ENCODE results near the gene SUPT4H1.

The SUPT4H1 gene

DNA sequence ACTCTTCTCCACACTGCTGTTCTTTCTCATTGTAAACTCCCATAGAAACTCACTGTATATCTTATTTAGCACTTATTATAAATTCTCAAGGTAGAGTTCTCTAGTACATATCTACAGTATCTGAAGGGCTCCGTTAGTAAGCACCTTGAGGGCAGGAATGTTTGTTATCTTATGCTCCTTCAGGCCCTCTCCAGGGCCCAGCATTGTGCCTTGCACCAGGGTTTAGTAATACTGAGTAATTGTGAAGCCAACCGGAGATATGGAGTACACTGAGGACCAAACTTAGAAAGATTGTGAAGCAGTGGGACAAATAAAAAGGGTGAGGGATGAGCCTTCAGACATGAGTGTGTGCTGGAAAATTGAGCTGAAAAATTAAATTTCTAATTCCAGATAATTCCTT, 38.9 kb upstream of the SUPT4H1 start:
- H3K4me2 ChIP-seq: no peak overlapping the region
- peaks cover 0 to 5% (median 0%) of the 10 kb centered on the region in 10 experiments; a peak in 1 of 20 replicates for H3K4me1 ChIP-seq
- TF ChIP-seq Cebpa-rat (IDR thresholded peaks at IDR 0.05): no peak
- no peaks in the 10 kb centered on the region for H3K27me3 ChIP-seq
- H3K9me3 ChIP-seq (replicated peaks in 1 of 11): no peaks in the 10 kb centered on the region
- H4K20me1 ChIP-seq: no peaks in the 10 kb centered on the region
- H3K4me3 ChIP-seq: no peak overlapping the region
- no peak overlapping the region for H3K27ac ChIP-seq
- no peaks in the 10 kb centered on the region for H3K36me3 ChIP-seq
- H3K9ac ChIP-seq: no peak overlapping the region

DNA sequence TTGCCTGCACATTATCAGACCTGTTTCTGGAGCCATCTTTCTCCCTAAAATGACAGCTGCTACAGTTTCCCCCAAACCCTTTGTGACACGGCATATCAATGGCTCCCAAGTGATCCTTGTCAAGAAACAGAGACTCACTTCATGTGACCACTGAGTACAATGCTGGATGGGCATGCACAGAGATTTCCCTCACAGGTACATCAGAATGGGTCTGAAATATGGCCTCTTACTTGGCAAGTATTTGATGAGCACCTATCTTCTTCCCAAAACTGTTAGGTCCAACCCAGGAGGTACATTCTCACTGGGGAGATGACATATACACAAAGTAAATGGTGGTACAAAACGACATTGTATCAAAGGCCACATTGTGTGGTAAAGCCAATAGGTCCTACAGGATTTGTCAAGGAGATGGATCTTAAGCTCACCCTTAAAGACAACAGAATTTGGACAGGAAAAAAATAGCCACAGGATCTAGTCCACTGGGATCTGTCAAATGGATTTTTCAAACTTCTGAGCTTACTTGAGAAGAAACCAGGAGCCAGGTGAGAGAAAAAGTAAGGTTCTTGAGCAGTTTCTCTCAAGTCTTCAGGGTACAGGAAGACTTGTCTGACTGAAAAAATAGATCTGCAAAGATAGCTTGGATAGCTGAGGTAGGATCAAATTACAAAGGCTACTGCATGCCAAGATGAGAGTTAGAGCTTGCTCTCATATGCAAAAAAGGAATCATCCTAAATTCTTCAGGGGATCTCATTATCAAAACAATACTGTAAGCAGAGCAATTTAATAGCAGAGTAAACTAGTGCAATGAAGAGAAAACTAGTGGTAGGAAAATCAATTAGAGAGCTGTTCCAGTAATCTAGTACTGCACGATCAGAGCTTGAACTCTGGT, 36.5 kb upstream of the SUPT4H1 start:
- H3K9ac ChIP-seq: no peak overlapping the region

DNA sequence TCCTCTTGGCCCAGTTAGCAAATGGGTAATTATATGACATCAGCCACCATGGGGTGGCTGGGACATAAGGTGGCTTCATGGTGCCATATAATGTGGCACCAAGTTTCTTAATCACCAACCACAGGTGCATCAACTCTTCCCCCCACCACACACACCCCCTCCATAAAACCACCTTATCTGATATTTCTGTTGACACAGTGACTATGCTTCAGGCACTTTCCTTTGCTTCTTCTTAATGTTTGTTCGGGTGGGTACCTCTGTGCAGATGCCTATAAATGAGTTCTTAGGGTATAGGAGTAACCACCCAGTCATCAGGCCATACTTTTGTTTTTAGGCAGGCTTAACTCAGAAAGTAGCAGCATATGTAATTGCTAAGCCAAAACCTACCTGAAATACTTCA, 35.8 kb upstream of the SUPT4H1 start:
- Histone ChIP-seq H3K9ac (no peak overlapping the region), H3K4me1 (peaks cover 0 to 9% (median 0%) of the 10 kb centered on the region in 10 experiments; a peak in 2 of 20 replicates), H3K27ac (no peak overlapping the region)

More for the DNA sequence above, 36.5 kb upstream of the SUPT4H1 start:
- Histone ChIP-seq H3K4me1 (peaks cover 0 to 9% (median 0%) of the 10 kb centered on the region in 10 experiments; a peak in 2 of 20 replicates), H3K4me2 (no peak overlapping the region), H3K27me3 (no peaks in the 10 kb centered on the region), H3K27ac (no peak overlapping the region), H3K9me3 (replicated peaks in 1 of 11) (no peaks in the 10 kb centered on the region), H3K4me3 (no peak overlapping the region), H4K20me1 (no peaks in the 10 kb centered on the region), H3K36me3 (no peaks in the 10 kb centered on the region)
- TF ChIP-seq Cebpa-rat (IDR thresholded peaks at IDR 0.05): no peak

DNA sequence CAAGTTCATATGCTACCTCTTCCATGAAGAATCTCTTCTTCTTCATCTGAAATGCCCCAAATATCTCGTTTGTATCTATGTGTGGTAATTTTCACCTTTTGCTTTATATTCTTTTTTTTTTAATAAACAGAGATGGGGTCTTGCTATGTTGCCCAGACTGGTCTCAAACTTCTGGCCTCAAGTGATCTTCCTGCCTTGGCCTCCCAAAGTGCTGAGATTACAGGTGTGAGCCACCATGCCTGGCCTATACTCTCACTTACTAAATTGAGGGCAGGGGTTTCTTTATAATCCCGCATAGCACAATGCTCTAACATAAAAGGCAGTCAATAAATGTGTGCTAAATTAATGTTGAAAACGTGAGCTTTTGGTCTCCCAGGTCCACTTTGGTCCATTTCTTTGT, 34.7 kb upstream of the SUPT4H1 start:
- Histone ChIP-seq H3K36me3 (no peaks in the 10 kb centered on the region), H4K20me1 (no peaks in the 10 kb centered on the region), H3K4me2 (no peak overlapping the region), H3K27me3 (no peaks in the 10 kb centered on the region), H3K9me3 (replicated peaks in 1 of 11) (no peaks in the 10 kb centered on the region), H3K4me3 (no peak overlapping the region), H3K27ac (no peak overlapping the region), H3K4me1 (peaks cover 0 to 19% (median 8%) of the 10 kb centered on the region in 10 experiments; a peak in 6 of 20 replicates), H3K9ac (no peak overlapping the region)
- TF ChIP-seq Cebpa-rat (IDR thresholded peaks at IDR 0.05): no peak

More for the DNA sequence above, 35.8 kb upstream of the SUPT4H1 start:
- Histone ChIP-seq H3K4me3 (no peak overlapping the region), H3K4me2 (no peak overlapping the region), H3K27me3 (no peaks in the 10 kb centered on the region), H4K20me1 (no peaks in the 10 kb centered on the region), H3K36me3 (no peaks in the 10 kb centered on the region), H3K9me3 (replicated peaks in 1 of 11) (no peaks in the 10 kb centered on the region)
- TF ChIP-seq Cebpa-rat (IDR thresholded peaks at IDR 0.05): no peak

DNA sequence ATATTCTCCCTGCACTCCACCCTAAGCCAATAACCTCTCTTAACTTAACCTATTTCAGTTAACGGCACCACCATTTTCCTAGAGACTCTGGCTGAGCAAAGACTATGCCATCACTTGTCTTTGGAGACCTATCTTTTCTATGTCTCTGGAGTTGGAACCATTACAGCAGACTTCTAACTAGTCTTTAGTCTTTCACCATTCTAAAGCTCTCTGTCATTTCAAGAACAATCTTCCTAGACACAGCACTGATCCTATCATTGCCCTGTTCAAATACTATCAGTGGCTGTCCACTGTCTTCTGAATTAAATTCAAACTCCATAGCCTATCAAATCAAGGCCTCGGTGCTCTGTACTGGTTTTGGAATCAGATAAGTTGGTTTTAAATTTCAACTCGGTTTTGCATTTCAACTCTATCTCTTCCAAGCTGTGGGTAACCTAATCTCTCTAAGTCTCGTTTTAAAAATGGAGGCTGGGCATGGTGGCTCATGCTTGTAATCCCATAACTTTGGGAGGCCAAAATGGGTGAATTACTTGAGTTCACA, 33.4 kb upstream of the SUPT4H1 start:
- H3K4me1 ChIP-seq: peaks cover 0 to 20% (median 8%) of the 10 kb centered on the region in 10 experiments; a peak in 6 of 20 replicates
- H3K9ac ChIP-seq: no peak overlapping the region
- no peaks in the 10 kb centered on the region for H4K20me1 ChIP-seq
- no peak overlapping the region for H3K4me3 ChIP-seq
- H3K27me3 ChIP-seq: no peaks in the 10 kb centered on the region
- H3K27ac ChIP-seq: no peak overlapping the region
- no peaks in the 10 kb centered on the region for H3K36me3 ChIP-seq
- TF ChIP-seq Cebpa-rat (IDR thresholded peaks at IDR 0.05): no peak
- no peaks in the 10 kb centered on the region for H3K9me3 ChIP-seq (replicated peaks in 1 of 11)
- H3K4me2 ChIP-seq: no peak overlapping the region

DNA sequence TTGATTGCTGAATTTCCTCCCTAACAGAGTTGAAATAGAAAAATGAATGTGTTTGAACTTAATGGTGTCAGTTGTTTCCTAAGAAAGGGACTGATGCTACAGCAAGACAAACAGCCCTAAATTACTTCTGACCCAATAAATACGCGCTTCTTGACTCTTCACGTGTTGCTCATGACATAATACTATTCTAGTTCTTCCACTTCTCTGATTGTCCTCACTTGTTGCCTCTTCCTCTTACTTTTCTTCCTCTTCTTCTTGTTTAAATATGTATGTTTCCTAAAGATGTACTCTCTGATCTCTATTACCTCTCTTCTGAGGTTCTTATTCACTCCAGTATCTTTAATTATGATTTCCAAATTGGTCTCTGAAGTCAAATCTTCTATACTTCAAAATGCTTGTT, 32.9 kb upstream of the SUPT4H1 start:
- Histone ChIP-seq H4K20me1 (no peaks in the 10 kb centered on the region), H3K4me1 (peaks cover 4 to 20% (median 9%) of the 10 kb centered on the region in 10 experiments; a peak in 12 of 20 replicates), H3K27ac (no peak overlapping the region), H3K36me3 (no peaks in the 10 kb centered on the region), H3K4me3 (no peak overlapping the region), H3K4me2 (0 out of 22 replicates have a peak overlapping the region, but pooled peaks of 1 of the 11 experiments have one; percentile 1), H3K27me3 (no peaks in the 10 kb centered on the region), H3K9ac (no peak overlapping the region), H3K9me3 (replicated peaks in 1 of 11) (no peaks in the 10 kb centered on the region)
- no peak for TF ChIP-seq Cebpa-rat (IDR thresholded peaks at IDR 0.05)

DNA sequence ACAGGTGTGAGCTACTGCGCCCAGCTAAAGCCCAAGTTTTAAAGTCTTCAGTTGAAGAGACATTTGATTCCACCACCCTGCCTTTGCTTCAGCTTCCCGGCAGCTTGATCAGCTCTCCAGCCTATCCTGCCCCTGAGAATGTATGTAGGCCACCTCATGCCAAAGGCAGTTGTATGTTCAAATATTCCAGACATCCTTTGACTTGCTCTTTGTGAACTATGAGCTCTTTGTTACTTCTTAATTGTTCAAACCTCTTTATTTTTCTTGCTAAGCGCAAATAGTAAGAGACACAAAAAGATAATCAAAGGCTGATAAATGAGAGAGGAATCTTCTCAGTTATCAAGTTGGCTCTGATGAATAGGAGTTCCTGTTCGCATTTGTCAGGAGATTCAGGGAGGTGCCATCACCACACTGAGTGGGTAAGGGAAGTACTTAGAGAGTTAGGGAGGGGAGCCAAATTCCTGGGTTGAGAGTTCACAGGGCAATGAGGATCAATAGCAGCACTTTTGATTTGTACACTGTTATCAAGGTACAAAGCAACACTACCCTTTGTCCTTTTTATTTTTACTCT, 32.0 kb upstream of the SUPT4H1 start:
- no peak for TF ChIP-seq Cebpa-rat (IDR thresholded peaks at IDR 0.05)
- Histone ChIP-seq H3K9ac (no peak overlapping the region), H3K4me2 (no peak overlapping the region), H3K27me3 (no peaks in the 10 kb centered on the region), H3K4me3 (no peak overlapping the region), H3K9me3 (replicated peaks in 1 of 11) (no peaks in the 10 kb centered on the region), H4K20me1 (no peaks in the 10 kb centered on the region), H3K4me1 (peaks cover 13 to 26% (median 17%) of the 10 kb centered on the region in 10 experiments), H3K27ac (no peak overlapping the region), H3K36me3 (no peaks in the 10 kb centered on the region)

DNA sequence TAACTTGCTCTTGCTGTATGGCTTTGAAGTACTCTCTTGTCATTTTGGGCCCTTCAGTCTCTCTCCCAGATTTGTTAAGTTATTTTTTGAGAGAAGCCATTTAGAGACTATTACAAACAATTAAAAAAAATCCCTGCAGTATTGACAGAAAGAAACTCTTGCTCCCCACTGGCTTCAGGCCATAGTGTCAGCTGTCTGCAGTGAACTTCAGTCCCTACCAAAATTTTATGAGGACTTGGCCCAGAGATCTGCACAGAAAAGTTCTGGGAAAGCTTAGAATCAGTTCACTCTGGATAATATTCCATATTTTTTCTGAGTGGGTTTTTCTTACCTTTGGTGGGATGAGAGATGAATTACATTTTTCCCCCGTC, 30.9 kb upstream of the SUPT4H1 start:
- no peaks in the 10 kb centered on the region for H3K9me3 ChIP-seq (replicated peaks in 1 of 11)
- no peak overlapping the region for H3K4me3 ChIP-seq
- H3K27ac ChIP-seq: no peak overlapping the region
- no peaks in the 10 kb centered on the region for H3K36me3 ChIP-seq
- no peak overlapping the region for H3K9ac ChIP-seq
- 0 out of 22 replicates have a peak overlapping the region, but pooled peaks of 3 of the 11 experiments have one; percentile 1 to 37 (median 18) for H3K4me2 ChIP-seq
- TF ChIP-seq Cebpa-rat (IDR thresholded peaks at IDR 0.05): no peak
- no peaks in the 10 kb centered on the region for H4K20me1 ChIP-seq
- H3K4me1 ChIP-seq: peaks cover 19 to 30% (median 22%) of the 10 kb centered on the region in 10 experiments
- no peaks in the 10 kb centered on the region for H3K27me3 ChIP-seq

DNA sequence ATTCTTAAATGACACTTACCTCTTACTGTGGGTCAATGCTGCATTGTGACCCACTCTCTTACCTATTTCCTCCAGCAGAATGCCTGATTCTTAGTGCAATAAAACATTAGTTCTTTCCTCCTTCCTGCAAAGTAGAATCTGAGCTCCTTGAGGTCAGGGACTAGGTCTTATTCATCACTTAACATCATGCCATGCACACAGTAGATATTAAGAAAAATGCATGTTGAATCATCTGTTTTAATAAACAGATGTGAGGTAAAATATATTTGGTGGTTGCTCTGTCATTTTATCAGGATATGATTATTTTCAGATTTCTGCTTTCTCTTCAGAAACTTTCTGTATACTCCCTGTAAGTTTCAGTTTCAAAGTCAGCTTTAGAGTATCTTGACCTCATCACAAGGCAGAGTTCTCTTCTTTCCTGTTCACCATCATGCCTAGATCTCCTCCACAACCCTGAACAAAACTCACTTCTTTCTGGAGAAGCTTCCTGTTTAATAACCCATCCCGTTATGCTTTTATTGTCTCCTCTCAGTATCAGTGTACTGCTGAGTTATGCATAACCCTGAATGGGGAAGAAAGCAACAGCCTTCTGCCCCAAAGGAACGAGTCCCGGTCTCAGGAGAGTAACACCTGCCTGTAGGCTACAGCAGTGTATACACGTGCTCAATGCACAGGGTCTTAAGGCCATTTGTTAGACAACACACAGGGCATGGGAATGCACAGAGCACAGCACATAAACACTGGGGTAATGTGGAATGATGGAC, 30.3 kb upstream of the SUPT4H1 start:
- peak overlapping the region in 5 of 11 experiments; percentile 1 to 37 (median 16); a peak in 4 of 22 replicates for H3K4me2 ChIP-seq
- peaks cover 19 to 30% (median 22%) of the 10 kb centered on the region in 10 experiments for H3K4me1 ChIP-seq

More for the DNA sequence above, 30.3 kb upstream of the SUPT4H1 start:
- H3K4me3 ChIP-seq: no peak overlapping the region
- H3K27me3 ChIP-seq: no peaks in the 10 kb centered on the region
- H3K9me3 ChIP-seq (replicated peaks in 1 of 11): no peaks in the 10 kb centered on the region
- no peaks in the 10 kb centered on the region for H4K20me1 ChIP-seq
- H3K27ac ChIP-seq: no peak overlapping the region
- no peaks in the 10 kb centered on the region for H3K36me3 ChIP-seq
- TF ChIP-seq Cebpa-rat (IDR thresholded peaks at IDR 0.05): no peak
- no peak overlapping the region for H3K9ac ChIP-seq
